ENCODE data around the gene PLA2G10. TPM values are rescaled to one million over a fixed set of nuclear protein-coding genes. Genes with fewer than 3 reads are reported as not detected.

Gene PLA2G10
- total and polyA plus RNA-seq, 2 donors from 2014 or later = not detected

DNA sequence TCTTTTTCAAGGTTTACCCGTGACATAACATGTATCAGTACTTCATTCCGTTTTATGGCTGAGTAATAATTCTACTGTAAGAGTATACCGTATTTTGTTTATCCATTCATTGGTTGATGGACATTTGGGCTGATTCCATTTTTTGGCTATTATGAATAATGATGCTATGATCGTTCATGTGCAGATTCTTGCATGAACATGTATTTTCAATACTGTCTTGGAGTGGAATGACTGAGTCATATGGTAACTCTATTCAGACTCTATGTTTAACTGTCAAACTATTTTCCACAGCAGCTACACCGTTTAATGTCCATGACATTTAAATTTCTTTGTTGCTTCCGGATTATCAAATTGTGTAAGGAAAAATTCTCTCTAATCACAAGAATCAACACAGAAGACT, 43.5 kb downstream of the PLA2G10 start:
- DNase-seq = no peak
- no peak overlapping the region for H3K4me3 ChIP-seq (ENCODE audit: low read length in 3 of 3)
- TF ChIP-seq, protein P1, sequence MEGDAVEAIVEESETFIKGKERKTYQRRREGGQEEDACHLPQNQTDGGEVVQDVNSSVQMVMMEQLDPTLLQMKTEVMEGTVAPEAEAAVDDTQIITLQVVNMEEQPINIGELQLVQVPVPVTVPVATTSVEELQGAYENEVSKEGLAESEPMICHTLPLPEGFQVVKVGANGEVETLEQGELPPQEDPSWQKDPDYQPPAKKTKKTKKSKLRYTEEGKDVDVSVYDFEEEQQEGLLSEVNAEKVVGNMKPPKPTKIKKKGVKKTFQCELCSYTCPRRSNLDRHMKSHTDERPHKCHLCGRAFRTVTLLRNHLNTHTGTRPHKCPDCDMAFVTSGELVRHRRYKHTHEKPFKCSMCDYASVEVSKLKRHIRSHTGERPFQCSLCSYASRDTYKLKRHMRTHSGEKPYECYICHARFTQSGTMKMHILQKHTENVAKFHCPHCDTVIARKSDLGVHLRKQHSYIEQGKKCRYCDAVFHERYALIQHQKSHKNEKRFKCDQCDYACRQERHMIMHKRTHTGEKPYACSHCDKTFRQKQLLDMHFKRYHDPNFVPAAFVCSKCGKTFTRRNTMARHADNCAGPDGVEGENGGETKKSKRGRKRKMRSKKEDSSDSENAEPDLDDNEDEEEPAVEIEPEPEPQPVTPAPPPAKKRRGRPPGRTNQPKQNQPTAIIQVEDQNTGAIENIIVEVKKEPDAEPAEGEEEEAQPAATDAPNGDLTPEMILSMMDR (IDR thresholded peaks at IDR 0.05; ENCODE audit: borderline replicate concordance, extremely low read depth, insufficient read depth) = no peak
- H3K9ac ChIP-seq (ENCODE audit: low read length in 3 of 3) = no peak overlapping the region
- FAIRE-seq = no peak
- intact Hi-C loops (cut with DNase I) = no loop called here
- H3K9me3 ChIP-seq (ENCODE audit: control insufficient read depth in 2 of 3, insufficient read depth in 1 of 3, low read length in 3 of 3) = no peaks in the 10 kb centered on the region
- H3K27ac ChIP-seq (ENCODE audit: low read depth in 2 of 2, low read length in 2 of 2) = no peak overlapping the region
- H3K27me3 ChIP-seq (ENCODE audit: control insufficient read depth, insufficient read depth, low read length) = no peaks in the 10 kb centered on the region
- peaks cover 0 to 44% (median 5%) of the 10 kb centered on the region in 3 donors for H3K36me3 ChIP-seq (ENCODE audit: control insufficient read depth in 2 of 3, insufficient read depth in 3 of 3, low read length in 3 of 3)
- H3K4me1 ChIP-seq (ENCODE audit: control insufficient read depth in 2 of 3, insufficient read depth in 2 of 3, low read depth in 1 of 3, low read length in 3 of 3) = no peaks in the 10 kb centered on the region

DNA sequence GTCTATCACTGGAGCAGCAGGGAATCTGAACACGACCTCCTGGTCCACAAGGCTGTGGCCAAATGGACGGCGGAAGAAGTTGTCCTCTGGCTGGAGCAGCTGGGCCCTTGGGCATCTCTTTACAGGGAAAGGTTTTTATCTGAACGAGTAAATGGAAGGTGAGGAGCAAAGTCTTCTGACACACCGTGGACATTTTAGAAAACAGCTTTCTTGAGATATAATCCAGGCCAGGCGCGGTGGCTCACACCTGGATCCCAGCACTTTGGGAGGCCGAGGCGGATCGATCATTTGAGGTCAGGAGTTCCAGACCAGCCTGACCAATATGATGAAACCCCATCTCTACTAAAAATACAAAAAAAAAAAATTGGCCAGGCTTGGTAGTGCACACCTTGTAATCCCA, 44.3 kb downstream of the PLA2G10 start:
- Histone ChIP-seq H3K4me3 (ENCODE audit: low read length in 3 of 3) (no peak overlapping the region), H3K27me3 (ENCODE audit: control insufficient read depth, insufficient read depth, low read length) (no peaks in the 10 kb centered on the region), H3K9me3 (ENCODE audit: control insufficient read depth in 2 of 3, insufficient read depth in 1 of 3, low read length in 3 of 3) (no peaks in the 10 kb centered on the region), H3K4me1 (ENCODE audit: control insufficient read depth in 2 of 3, insufficient read depth in 2 of 3, low read depth in 1 of 3, low read length in 3 of 3) (no peaks in the 10 kb centered on the region), H3K27ac (ENCODE audit: low read depth in 2 of 2, low read length in 2 of 2) (no peak overlapping the region), H3K36me3 (ENCODE audit: control insufficient read depth in 2 of 3, insufficient read depth in 3 of 3, low read length in 3 of 3) (peaks cover 0 to 50% (median 10%) of the 10 kb centered on the region in 3 donors), H3K9ac (ENCODE audit: low read length in 3 of 3) (no peak overlapping the region)
- DNase-seq (no peak), FAIRE-seq (no peak)
- TF ChIP-seq, protein P1 (IDR thresholded peaks at IDR 0.05; ENCODE audit: borderline replicate concordance, extremely low read depth, insufficient read depth) = no peak
- intact Hi-C loops (cut with DNase I) = no loop called here

- FAIRE-seq (no peak), DNase-seq (no peak)
- Histone ChIP-seq H3K4me1 (ENCODE audit: control insufficient read depth in 2 of 3, insufficient read depth in 2 of 3, low read depth in 1 of 3, low read length in 3 of 3) (peaks cover 0 to 6% (median 0%) of the 10 kb centered on the region in 3 donors), H3K9me3 (ENCODE audit: control insufficient read depth in 2 of 3, insufficient read depth in 1 of 3, low read length in 3 of 3) (no peaks in the 10 kb centered on the region), H3K27ac (ENCODE audit: low read depth in 2 of 2, low read length in 2 of 2) (no peak overlapping the region), H3K9ac (ENCODE audit: low read length in 3 of 3) (no peak overlapping the region), H3K4me3 (ENCODE audit: low read length in 3 of 3) (no peak overlapping the region), H3K36me3 (ENCODE audit: control insufficient read depth in 2 of 3, insufficient read depth in 3 of 3, low read length in 3 of 3) (peaks cover 2 to 17% (median 11%) of the 10 kb centered on the region in 3 donors), H3K27me3 (ENCODE audit: control insufficient read depth, insufficient read depth, low read length) (no peaks in the 10 kb centered on the region)
- TF ChIP-seq, protein P1 (IDR thresholded peaks at IDR 0.05; ENCODE audit: borderline replicate concordance, extremely low read depth, insufficient read depth) = no peak
- intact Hi-C loops (cut with DNase I) = no loop called here
These were observed 52.2 kb downstream of the PLA2G10 start for GRCh38 chr16:14641926-14642325.

DNA sequence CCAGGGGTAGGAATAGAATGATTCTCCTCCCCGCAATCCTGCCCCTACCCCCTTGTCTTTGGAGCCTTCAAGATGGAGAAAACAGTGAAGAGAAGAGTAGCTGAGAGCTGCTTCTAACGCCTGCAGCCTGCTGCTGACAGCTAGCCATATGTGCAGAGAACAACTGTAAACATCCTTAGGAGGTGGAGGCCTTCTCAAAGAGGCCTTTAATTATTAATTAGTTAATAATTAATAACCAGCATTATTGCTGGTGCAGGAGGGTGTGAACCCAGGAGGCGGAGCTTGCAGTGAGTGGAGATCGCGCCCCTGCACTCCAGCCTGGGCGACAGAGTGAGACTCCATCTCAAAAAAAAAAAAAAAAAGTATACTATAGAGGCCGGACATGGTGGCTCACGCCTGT, 52.9 kb downstream of the PLA2G10 start:
- Histone ChIP-seq H3K9ac (ENCODE audit: low read length in 3 of 3) (no peak overlapping the region), H3K9me3 (ENCODE audit: control insufficient read depth in 2 of 3, insufficient read depth in 1 of 3, low read length in 3 of 3) (no peaks in the 10 kb centered on the region), H3K36me3 (ENCODE audit: control insufficient read depth in 2 of 3, insufficient read depth in 3 of 3, low read length in 3 of 3) (peaks cover 2 to 17% (median 11%) of the 10 kb centered on the region in 3 donors), H3K4me3 (ENCODE audit: low read length in 3 of 3) (no peak overlapping the region), H3K4me1 (ENCODE audit: control insufficient read depth in 2 of 3, insufficient read depth in 2 of 3, low read depth in 1 of 3, low read length in 3 of 3) (peaks cover 0 to 7% (median 0%) of the 10 kb centered on the region in 3 donors), H3K27me3 (ENCODE audit: control insufficient read depth, insufficient read depth, low read length) (no peaks in the 10 kb centered on the region), H3K27ac (ENCODE audit: low read depth in 2 of 2, low read length in 2 of 2) (no peak overlapping the region)
- TF ChIP-seq, protein P1 (IDR thresholded peaks at IDR 0.05; ENCODE audit: borderline replicate concordance, extremely low read depth, insufficient read depth) = no peak
- FAIRE-seq (no peak), DNase-seq (no peak)
- intact Hi-C loops (cut with DNase I) = no loop called here

Measured in kidney (tissue), 14 donors.